ENCODE data around the gene MEAF6. TPM values are rescaled to one million over a fixed set of nuclear protein-coding genes. Genes with fewer than 3 reads are reported as not detected.

Gene MEAF6
- total and polyA plus RNA-seq, 2 of the 4 experiments (the other 2 are of a cell fraction) = 36.2 to 40.7 TPM

- BruUV-seq (replicated peaks) = no TSS peak
Measured at GRCh38 chr1:37486680-37487618, 27.6 kb downstream of the MEAF6 start.

More at GRCh38 chr1:37486680-37487618, 27.6 kb downstream of the MEAF6 start:
- H3K4ac ChIP-seq (ENCODE audit: low read depth, low read length) = peak overlapping the region; percentile 53
- no peaks in the 10 kb centered on the region for H4K20me1 ChIP-seq (ENCODE audit: insufficient read depth, low read length)
- ATAC-seq (ENCODE audit: low read depth) (peak; percentile 88), DNase-seq (peak; percentile 65)
- H3K27ac ChIP-seq (ENCODE audit: insufficient read depth, low read length) = peak overlapping the region; percentile 50; the same call in 1 of the 2 replicates
- no peaks in the 10 kb centered on the region for H3K9me1 ChIP-seq (ENCODE audit: insufficient read depth, low read length)
- intact Hi-C loops (cut with micrococcal nuclease) = loop anchor here (1.0 kb wide), 2 partner anchors 32 to 195 kb away; no protein-coding TSS in a partner anchor
- peak overlapping the region; percentile 46 for H4K5ac ChIP-seq (ENCODE audit: low read depth, low read length)
- H3K56ac ChIP-seq (ENCODE audit: extremely low read depth, insufficient read depth, low read length) = no peak overlapping the region
- no peak overlapping the region; the same call in 1 of the 2 replicates for H3K14ac ChIP-seq (replicated peaks; ENCODE audit: low read depth, low read length)
- in situ Hi-C loops (cut with MboI; ENCODE audit: low sequenced_read_pairs) = loop anchor here (5.0 kb wide), 1 partner anchor 35 kb away; no protein-coding TSS in a partner anchor
- H3K9me3 ChIP-seq (ENCODE audit: control insufficient read depth, insufficient read depth, low read length) = no peaks in the 10 kb centered on the region
- no peaks in the 10 kb centered on the region for H3K27me3 ChIP-seq (ENCODE audit: control insufficient read depth, insufficient read depth, low read length)
- H3K4me1 ChIP-seq (ENCODE audit: control insufficient read depth, insufficient read depth, low read length) = peaks cover 22% of the 10 kb centered on the region
- H3K23ac ChIP-seq (ENCODE audit: low read depth, low read length) = no peak overlapping the region
- TF ChIP-seq MAFK (IDR thresholded peaks at IDR 0.05; ENCODE audit: low read depth, low read length) (0 out of 2 replicates have a peak, but pooled peaks have one; percentile 36), SMC3 (IDR thresholded peaks at IDR 0.05; ENCODE audit: low read depth, low read length) (peak; percentile 94), CHD1 (IDR thresholded peaks at IDR 0.05; ENCODE audit: low read depth, low read length) (no peak), BHLHE40 (IDR thresholded peaks at IDR 0.05; ENCODE audit: low read depth, low read length) (no peak), CTCF (conservative IDR thresholded peaks at IDR 0.05; ENCODE audit: low read depth, low read length) (peak; percentile 89), RAD21 (IDR thresholded peaks at IDR 0.05; ENCODE audit: low read length) (peak; percentile 81), RCOR1 (IDR thresholded peaks at IDR 0.05; ENCODE audit: insufficient replicate concordance, low read length) (peak; percentile 56)
- ChIA-PET CTCF (interaction anchor here (0.6 to 3.4 kb wide), 15 partner anchors 9 to 39 kb away, joined by 3 to 49 read pairs (median 5); partner anchors contain the start of genes MEAF6 and ZC3H12A), POLR2A (ENCODE audit: unreplicated experiment) (interaction anchor here (0.6 to 1.6 kb wide), 3 partner anchors 13 to 858 kb away, joined by 3 to 10 read pairs (median 3); no protein-coding TSS in a partner anchor)
- peak overlapping the region; percentile 6 for H2AK9ac ChIP-seq (replicated peaks; ENCODE audit: low read depth, low read length, poor library complexity)
- no peak overlapping the region for H3K4me2 ChIP-seq (ENCODE audit: low read depth, low read length)
- dilution Hi-C loops (cut with HindIII; ENCODE audit: low sequenced_read_pairs, unreplicated experiment) = no loop called here
- H2BK5ac ChIP-seq (ENCODE audit: low read depth, low read length, poor library complexity, severe bottlenecking) = peak overlapping the region; percentile 53
- H2BK15ac ChIP-seq (ENCODE audit: low read depth, low read length) = 0 out of 3 replicates have a peak overlapping the region, but pooled peaks have one; percentile 17
- H2AK5ac ChIP-seq (ENCODE audit: low read depth, low read length) = peak overlapping the region; percentile 67; the same call in 1 of the 2 replicates
- peak overlapping the region; percentile 43; the same call in 1 of the 2 replicates for H4K91ac ChIP-seq (ENCODE audit: insufficient read depth, low read depth, low read length)
- peaks cover 0 to 2% of the 10 kb centered on the region in 2 experiments; a peak in 1 of 4 replicates for H3K79me1 ChIP-seq (ENCODE audit: low read depth in 1 of 2, low read length in 2 of 2)
- H2BK20ac ChIP-seq (ENCODE audit: low read depth, low read length) = peak overlapping the region; percentile 29; the same call in 1 of the 2 replicates
- peaks cover 31% of the 10 kb centered on the region for H3K36me3 ChIP-seq (ENCODE audit: control insufficient read depth, insufficient read depth, low read length)
- peak overlapping the region; percentile 61 for H3K18ac ChIP-seq (ENCODE audit: low read depth, low read length)
- peak overlapping the region; percentile 28; the same call in 1 of the 2 replicates for H2BK120ac ChIP-seq (ENCODE audit: low read depth, low read length)
- WGBS, 2 experiments (ENCODE audit: extremely low coverage in 2 of 2, insufficient read length in 1 of 2) = 60% methylated on average over 1 of the region's 10 CpGs; no CpG with 5 or more reads in 1 of the 2 experiments
- H3K4me3 ChIP-seq (ENCODE audit: insufficient read depth, low read depth, low read length) = no peak overlapping the region
- peak overlapping the region; percentile 20; the same call in 1 of the 2 replicates for H3K9ac ChIP-seq (ENCODE audit: low read depth, low read length)
- peak overlapping the region; percentile 45 for H2AFZ ChIP-seq (replicated peaks; ENCODE audit: low read length, poor library complexity)
- H4K8ac ChIP-seq (ENCODE audit: low read depth in 2 of 2, low read length in 2 of 2) = peak overlapping the region in 1 of 2 experiments; percentile 58; a peak in 1 of 4 replicates
